ENCODE results near the gene PTK6. TPM values are rescaled to one million over a fixed set of nuclear protein-coding genes. Genes with fewer than 3 reads are reported as not detected.

PTK6 gene
- total RNA-seq, 4 donors from 2014 or later: under 0.01 TPM; not detected in 2

DNA sequence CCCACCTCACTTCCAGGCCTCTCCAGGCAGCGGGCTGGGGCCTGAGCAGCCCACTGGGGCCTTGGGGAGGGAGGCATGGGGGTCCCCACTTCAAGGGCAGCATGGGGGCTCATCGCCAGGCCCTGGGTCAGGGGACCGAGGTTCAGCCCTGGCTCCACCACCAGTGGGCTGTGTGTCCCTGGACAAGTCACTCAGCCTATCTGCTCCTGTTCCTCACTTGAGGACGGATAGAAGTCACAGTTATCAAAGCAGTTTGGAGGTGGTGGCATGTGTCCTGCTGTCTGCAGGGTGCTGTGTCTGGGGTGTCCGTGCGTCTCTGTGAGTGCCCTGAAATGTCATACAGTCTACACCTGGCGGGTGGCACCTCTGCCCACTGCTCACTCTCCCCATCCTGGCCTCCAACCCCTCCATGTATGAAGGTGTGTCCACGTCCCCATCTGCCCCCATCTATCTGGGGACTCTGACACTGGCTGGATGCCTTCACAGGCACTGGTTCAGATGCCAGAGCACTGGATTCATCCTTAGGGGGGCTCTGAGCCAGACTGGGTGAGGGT is 41.9 kb downstream of the PTK6 start:
- Histone ChIP-seq H3K4me3 (no peak overlapping the region), H3K9me3 (no peaks in the 10 kb centered on the region), H3K27me3 (peaks cover 9 to 16% of the 10 kb centered on the region in 2 donors), H3K36me3 (no peaks in the 10 kb centered on the region), H3K4me1 (peaks cover 0 to 10% of the 10 kb centered on the region in 2 donors), H3K27ac (no peak overlapping the region)
- DNase-seq: no peak
- TF ChIP-seq, protein P1, sequence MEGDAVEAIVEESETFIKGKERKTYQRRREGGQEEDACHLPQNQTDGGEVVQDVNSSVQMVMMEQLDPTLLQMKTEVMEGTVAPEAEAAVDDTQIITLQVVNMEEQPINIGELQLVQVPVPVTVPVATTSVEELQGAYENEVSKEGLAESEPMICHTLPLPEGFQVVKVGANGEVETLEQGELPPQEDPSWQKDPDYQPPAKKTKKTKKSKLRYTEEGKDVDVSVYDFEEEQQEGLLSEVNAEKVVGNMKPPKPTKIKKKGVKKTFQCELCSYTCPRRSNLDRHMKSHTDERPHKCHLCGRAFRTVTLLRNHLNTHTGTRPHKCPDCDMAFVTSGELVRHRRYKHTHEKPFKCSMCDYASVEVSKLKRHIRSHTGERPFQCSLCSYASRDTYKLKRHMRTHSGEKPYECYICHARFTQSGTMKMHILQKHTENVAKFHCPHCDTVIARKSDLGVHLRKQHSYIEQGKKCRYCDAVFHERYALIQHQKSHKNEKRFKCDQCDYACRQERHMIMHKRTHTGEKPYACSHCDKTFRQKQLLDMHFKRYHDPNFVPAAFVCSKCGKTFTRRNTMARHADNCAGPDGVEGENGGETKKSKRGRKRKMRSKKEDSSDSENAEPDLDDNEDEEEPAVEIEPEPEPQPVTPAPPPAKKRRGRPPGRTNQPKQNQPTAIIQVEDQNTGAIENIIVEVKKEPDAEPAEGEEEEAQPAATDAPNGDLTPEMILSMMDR (IDR thresholded peaks at IDR 0.05): no peak
- no peak for TF ChIP-seq POLR2A (IDR thresholded peaks at IDR 0.05)
- intact Hi-C loops (cut with DNase I; ENCODE audit: low total_unique reads): no loop called here

DNA sequence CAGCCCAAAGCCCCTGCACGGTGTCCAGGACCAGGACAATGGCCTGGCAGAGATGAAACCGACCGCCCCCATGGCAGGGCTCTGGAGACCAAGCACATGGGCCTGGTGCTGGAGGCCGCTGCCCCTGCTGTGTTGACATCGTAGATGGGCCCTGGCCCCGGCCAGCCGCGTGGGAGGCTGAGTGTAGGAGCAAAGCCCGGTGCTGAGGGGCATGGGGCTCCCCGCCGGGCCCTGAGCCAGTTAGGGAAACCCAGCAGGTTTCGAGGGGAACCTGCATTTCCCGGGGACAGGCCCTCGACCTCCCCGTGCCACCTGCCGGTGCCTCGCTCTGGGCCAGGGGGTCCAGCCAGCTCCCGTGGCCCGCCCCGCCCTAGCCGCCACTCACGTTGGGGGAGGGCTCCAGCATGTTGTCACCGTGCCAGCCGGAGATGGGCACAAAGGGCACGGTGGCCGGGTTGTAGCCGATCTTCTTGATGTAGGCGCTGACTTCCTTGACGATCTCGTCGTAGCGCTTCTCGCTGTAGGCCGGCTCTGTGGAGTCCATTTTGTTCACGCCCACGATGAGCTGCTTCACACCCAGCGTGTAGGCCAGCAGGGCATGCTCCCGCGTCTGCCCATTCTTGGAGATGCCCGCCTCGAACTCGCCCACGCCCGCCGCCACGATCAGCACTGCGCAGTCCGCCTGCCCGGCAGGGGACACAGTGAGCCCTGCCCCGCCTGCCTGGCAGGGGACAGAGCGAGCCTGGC is 42.6 kb downstream of the PTK6 start:
- Histone ChIP-seq H3K36me3 (no peaks in the 10 kb centered on the region), H3K4me1 (peaks cover 0 to 8% of the 10 kb centered on the region in 2 donors), H3K4me3 (no peak overlapping the region), H3K9me3 (no peaks in the 10 kb centered on the region), H3K27ac (no peak overlapping the region), H3K27me3 (peaks cover 9 to 16% of the 10 kb centered on the region in 2 donors)
- no peak for DNase-seq
- no peak for TF ChIP-seq POLR2A (IDR thresholded peaks at IDR 0.05)
- TF ChIP-seq, protein P1 (IDR thresholded peaks at IDR 0.05): no peak
- intact Hi-C loops (cut with DNase I; ENCODE audit: low total_unique reads): no loop called here

DNA sequence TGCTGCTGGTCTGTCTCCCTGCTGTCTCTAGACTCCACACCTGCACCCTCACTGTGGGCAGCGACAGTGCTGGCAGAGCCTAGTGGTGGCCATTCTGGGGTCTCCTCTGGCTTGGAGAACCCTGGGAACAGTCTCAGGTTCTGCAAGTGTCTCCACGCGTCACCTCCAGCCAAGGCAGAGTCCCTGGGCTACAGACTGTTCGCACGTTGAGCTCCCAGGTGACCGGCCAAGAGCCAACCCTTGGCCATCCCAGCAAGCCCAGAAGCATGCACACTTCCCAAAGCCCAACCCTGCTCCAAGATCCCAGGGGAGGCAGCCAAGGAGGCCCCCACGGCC is 43.1 kb downstream of the PTK6 start:
- DNase-seq: no peak
- Histone ChIP-seq H3K4me3 (no peak overlapping the region), H3K9me3 (no peaks in the 10 kb centered on the region), H3K27ac (no peak overlapping the region), H3K4me1 (peaks cover 0 to 3% of the 10 kb centered on the region in 2 donors), H3K36me3 (no peaks in the 10 kb centered on the region), H3K27me3 (peaks cover 9 to 13% of the 10 kb centered on the region in 2 donors)
- intact Hi-C loops (cut with DNase I; ENCODE audit: low total_unique reads): no loop called here
- TF ChIP-seq POLR2A (IDR thresholded peaks at IDR 0.05): no peak
- TF ChIP-seq, protein P1 (IDR thresholded peaks at IDR 0.05): no peak

DNA sequence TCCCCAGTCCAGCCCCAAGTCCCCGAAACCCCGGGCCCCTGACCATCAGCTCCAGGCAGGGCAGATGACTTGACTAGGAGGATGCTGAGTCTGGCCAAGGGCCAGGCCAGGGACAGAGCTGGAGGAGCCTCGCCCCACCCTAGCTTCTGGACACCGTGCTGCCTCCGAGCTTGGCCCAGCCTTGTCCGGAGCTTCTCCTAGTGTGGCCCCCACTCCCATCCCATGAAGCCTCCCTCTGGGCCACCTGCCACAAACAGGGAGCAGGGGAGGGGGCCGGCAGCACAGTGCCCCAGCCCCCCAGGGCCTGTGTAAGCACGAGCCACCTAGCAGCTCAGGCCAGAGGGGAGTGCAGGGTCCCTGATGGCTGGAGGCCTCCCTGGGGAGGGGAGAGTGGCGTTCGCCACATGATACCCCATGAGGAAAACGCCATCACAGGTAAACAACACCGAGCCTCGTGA is 43.6 kb downstream of the PTK6 start:
- intact Hi-C loops (cut with DNase I; ENCODE audit: low total_unique reads): no loop called here
- no peak overlapping the region for H3K27ac ChIP-seq
- peaks cover 8 to 13% of the 10 kb centered on the region in 2 donors for H3K27me3 ChIP-seq
- no peaks in the 10 kb centered on the region for H3K9me3 ChIP-seq
- no peaks in the 10 kb centered on the region for H3K4me1 ChIP-seq
- no peaks in the 10 kb centered on the region for H3K36me3 ChIP-seq
- H3K4me3 ChIP-seq: no peak overlapping the region
- DNase-seq: no peak
- no peak for TF ChIP-seq POLR2A (IDR thresholded peaks at IDR 0.05)
- TF ChIP-seq, protein P1 (IDR thresholded peaks at IDR 0.05): no peak

DNA sequence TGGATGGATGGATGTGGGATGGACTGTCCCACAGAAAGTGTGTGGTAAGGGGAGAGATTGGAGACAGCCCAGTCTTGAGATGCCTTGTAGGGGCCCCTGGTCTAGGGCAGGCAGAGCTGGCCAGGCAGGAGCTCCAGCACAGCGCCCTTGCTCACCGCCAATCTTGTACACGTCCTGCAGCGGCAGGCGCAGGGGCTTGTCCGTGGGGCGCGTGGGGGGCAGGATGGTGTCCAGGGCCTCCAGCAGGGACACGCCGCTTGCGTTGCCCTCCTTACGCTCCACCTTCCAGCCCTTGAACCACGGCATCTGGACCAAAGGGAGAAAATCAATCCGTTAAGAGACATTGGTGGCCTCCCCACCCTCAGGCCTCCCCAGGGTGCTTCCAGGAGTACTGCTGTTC is 44.2 kb downstream of the PTK6 start:
- H3K36me3 ChIP-seq: no peaks in the 10 kb centered on the region
- no peak for TF ChIP-seq POLR2A (IDR thresholded peaks at IDR 0.05)
- TF ChIP-seq, protein P1 (IDR thresholded peaks at IDR 0.05): no peak
- peaks cover 0 to 3% of the 10 kb centered on the region in 2 donors for H3K4me1 ChIP-seq
- H3K9me3 ChIP-seq: no peaks in the 10 kb centered on the region
- intact Hi-C loops (cut with DNase I; ENCODE audit: low total_unique reads): no loop called here
- no peak overlapping the region for H3K27ac ChIP-seq
- peaks cover 3 to 8% of the 10 kb centered on the region in 2 donors for H3K27me3 ChIP-seq
- no peak overlapping the region for H3K4me3 ChIP-seq
- DNase-seq: no peak
